H1 (cell line): ENCODE results near the gene ZNF776.
A peak's percentile ranks its signal among the peaks of the same experiment; 100 is the strongest.

ENCODE experiments used
- BRCA1 ChIP-seq: IDR thresholded peaks from 2 replicates; pipeline ENCODE4 v1.6.1; 2012; ENCODE audit warnings: low read depth, low read length, improper control_type of control experiment
- CEBPB ChIP-seq: IDR thresholded peaks from 2 replicates; pipeline ENCODE4 v1.6.1; 2012; ENCODE audit warnings: low read depth, low read length
- CREB1 ChIP-seq: IDR thresholded peaks from 2 replicates; pipeline ENCODE4 v1.6.1; 2012; ENCODE audit warnings: inconsistent platforms
- CTCF ChIP-seq, 3 experiments: IDR thresholded peaks; 1 replicate in 2 of 3; 2 replicates in 1 of 3; pipeline versions ENCODE4 v1.5.1 to v1.6.1; 2011; ENCODE audit warnings: low read length in 3 of 3, mild to moderate bottlenecking in 3 of 3, inconsistent platforms in 2 of 3, low read depth in 1 of 3, moderate library complexity in 1 of 3; ENCODE audit not compliant: insufficient read depth in 1 of 3; ENCODE audit errors: control extremely low read depth in 1 of 3
- EP300 ChIP-seq, 2 experiments: IDR thresholded peaks; 1 replicate in 1 of 2; 2 replicates in 1 of 2; pipeline ENCODE4 v1.6.1; 2011 to 2012; ENCODE audit warnings: low read depth in 2 of 2, low read length in 2 of 2, mild to moderate bottlenecking in 2 of 2, borderline replicate concordance in 1 of 2, inconsistent platforms in 1 of 2, moderate library complexity in 1 of 2
- JUN ChIP-seq: IDR thresholded peaks from 2 replicates; pipeline ENCODE4 v1.6.1; 2011; ENCODE audit warnings: low read depth, mild to moderate bottlenecking, improper control_type of control experiment, low read length
- PHF8 ChIP-seq: fragments of 200-600 bp; sonication (generic); conservative IDR thresholded peaks from 2 replicates; pipeline ENCODE4 v1.7.1; 2012; ENCODE audit warnings: low read depth, mild to moderate bottlenecking, inconsistent platforms, low read length, moderate library complexity
- POLR2A ChIP-seq, 2 experiments: IDR thresholded peaks; 1 replicate in 1 of 2; 2 replicates in 1 of 2; pipeline ENCODE4 v1.6.1; 2011; ENCODE audit warnings: low read depth in 2 of 2, low read length in 2 of 2, mild to moderate bottlenecking in 2 of 2; ENCODE audit errors: control extremely low read depth in 1 of 2
- POLR2AphosphoS5 ChIP-seq: IDR thresholded peaks from 2 replicates; pipeline ENCODE4 v1.6.1; 2011; ENCODE audit warnings: low read depth, low read length
- SIX5 ChIP-seq: IDR thresholded peaks from 2 replicates; pipeline ENCODE4 v1.6.1; 2011; ENCODE audit warnings: mild to moderate bottlenecking, low read depth, low read length
- YY1 ChIP-seq: IDR thresholded peaks from 2 replicates; pipeline ENCODE4 v1.6.1; 2011; ENCODE audit warnings: low read depth, mild to moderate bottlenecking, low read length
- ZNF274 ChIP-seq: IDR thresholded peaks from 2 replicates; pipeline ENCODE4 v1.7.0; 2012; ENCODE audit warnings: low read length, borderline replicate concordance; ENCODE audit errors: extremely low read depth

GRCh38 chr19:57708641-57709361 lies 37.8 kb upstream of the ZNF776 start, which contains the start of gene ZNF154:
- TF ChIP-seq CEBPB, result no peak
- TF ChIP-seq JUN, result no peak
- no peak for TF ChIP-seq CTCF (IDR thresholded peaks at IDR 0.05; ENCODE audit: control extremely low read depth in 1 of 3, insufficient read depth in 1 of 3, low read depth in 1 of 3, low read length in 3 of 3)
- no peak for TF ChIP-seq BRCA1
- no peak; the same call in none of the 2 replicates for TF ChIP-seq POLR2AphosphoS5
- no peak for TF ChIP-seq ZNF274
- TF ChIP-seq CREB1, result no peak
- peak; percentile 88 for TF ChIP-seq PHF8
- TF ChIP-seq SIX5, result peak; percentile 74
- peak; percentile 53 to 92 for TF ChIP-seq POLR2A (IDR thresholded peaks at IDR 0.05; ENCODE audit: control extremely low read depth in 1 of 2, low read depth in 2 of 2, low read length in 2 of 2)
- TF ChIP-seq YY1, result peak; percentile 98
- no peak for TF ChIP-seq EP300 (IDR thresholded peaks at IDR 0.05; ENCODE audit: borderline replicate concordance in 1 of 2, low read depth in 2 of 2, low read length in 2 of 2)
